Renal pelvis (tissue), 4 donors: ENCODE measurements around the gene PISD. TPM values are rescaled to one million over a fixed set of nuclear protein-coding genes. Genes with fewer than 3 reads are reported as not detected.
A peak's percentile ranks its signal among the peaks of the same experiment; 100 is the strongest.

Experiments
- DNase-seq: peaks from one replicate; pipeline ENCODE4 v3.0.0-alpha.2; 2013
- polyA plus RNA-seq, 3 donors: library from polyadenylated mRNA; unstranded; fragments of 120-200 nt; gene quantifications; one replicate each; pipeline ENCODE4 v1.2.1, GENCODE V29; 2013; ENCODE audit not compliant: insufficient read length in 3 of 3

The PISD gene
- polyA plus RNA-seq, 3 donors = 36.8 to 44.6 (median 40.4) TPM

- no peak for DNase-seq
These were observed 32.9 kb downstream of the PISD start for GRCh38 chr22:31628969-31629708.

GRCh38 chr22:31628362-31628761, 33.7 kb downstream of the PISD start:
- DNase-seq = no peak

- DNase-seq = no peak
These were observed 34.7 kb downstream of the PISD start for GRCh38 chr22:31627223-31627731.

- no peak for DNase-seq
These were observed 35.4 kb downstream of the PISD start for GRCh38 chr22:31626427-31627150.

GRCh38 chr22:31625661-31626426, 36.2 kb downstream of the PISD start:
- peak; percentile 66 for DNase-seq

GRCh38 chr22:31625257-31625640, 36.8 kb downstream of the PISD start:
- no peak for DNase-seq

- DNase-seq = no peak
These were observed 38.3 kb downstream of the PISD start for GRCh38 chr22:31623592-31624304.

GRCh38 chr22:31622980-31623379, 39.0 kb downstream of the PISD start:
- DNase-seq = no peak

GRCh38 chr22:31621507-31622124, 40.4 kb downstream of the PISD start:
- DNase-seq = no peak

GRCh38 chr22:31620756-31621480, 41.1 kb downstream of the PISD start:
- DNase-seq = no peak

- no peak for DNase-seq
These were observed 42.3 kb downstream of the PISD start for GRCh38 chr22:31619611-31620300.

GRCh38 chr22:31618471-31619176, 43.4 kb downstream of the PISD start:
- DNase-seq = no peak

- DNase-seq = no peak
These were observed 44.0 kb downstream of the PISD start for GRCh38 chr22:31618057-31618456.

GRCh38 chr22:31616315-31616980, 45.6 kb downstream of the PISD start:
- no peak for DNase-seq

- no peak for DNase-seq
These were observed 46.1 kb downstream of the PISD start for GRCh38 chr22:31615940-31616314.

- no peak for DNase-seq
These were observed 46.5 kb downstream of the PISD start for GRCh38 chr22:31615491-31615860.

- DNase-seq = no peak
These were observed 47.1 kb downstream of the PISD start for GRCh38 chr22:31614781-31615490.

- no peak for DNase-seq
These were observed 48.1 kb downstream of the PISD start for GRCh38 chr22:31613904-31614296.
